SK-N-SH (cell line): Measurements from ENCODE around the gene DPYSL4. TPM values are rescaled to one million over a fixed set of nuclear protein-coding genes. Genes with fewer than 3 reads are reported as not detected.
A peak's percentile ranks its signal among the peaks of the same experiment; 100 is the strongest.

Experiments used
- CTCF ChIA-PET: fragments of 300-600, 350-600 bp; formaldehyde crosslinking; extraction: SDS; loops from one replicate; lab custom pipeline; 2021; lab: Yijun Ruan, JAX
- POLR2A ChIA-PET: fragments of 350-600 bp; sonication (Branson Sonifier 250); formaldehyde crosslinking; extraction: SDS; loops from one replicate; lab custom pipeline; 2020; ENCODE audit warnings: antibody characterized with exemption, inconsistent platforms; lab: Yijun Ruan, JAX
- DNase-seq: peaks from one replicate; pipeline ENCODE4 v3.0.0; 2012
- H2AFZ ChIP-seq: fragments of 200-600 bp; sonication (generic); 2 replicates; pipeline ENCODE4 v1.8.1; 2016; ENCODE audit warnings: antibody characterized with exemption, mild to moderate bottlenecking, low read depth
- H3F3A ChIP-seq: fragments of 200-600 bp; sonication (generic); replicated peaks from 2 replicates; pipeline ENCODE3; 2016; ENCODE audit warnings: antibody characterized with exemption, mild to moderate bottlenecking; ENCODE audit not compliant: insufficient read depth
- H3K27ac ChIP-seq, 2 experiments: fragments of 200-500 bp in 1 of 2; fragments of 200-600 bp in 1 of 2; sonication (Bioruptor generic) in 1 of 2; sonication (generic), shearing (Covaris generic) in 1 of 2; 2 replicates each; pipeline versions ENCODE4 v1.5.1 to v1.6.1; 2014 to 2016; ENCODE audit warnings: low read depth in 2 of 2, inconsistent platforms in 1 of 2, low read length in 1 of 2, mild to moderate bottlenecking in 1 of 2, mixed read lengths in 1 of 2
- H3K27me3 ChIP-seq: fragments of 200-600 bp; sonication (generic), shearing (Covaris generic); 2 replicates; pipeline ENCODE4 v1.6.1; 2016; ENCODE audit warnings: mixed run types; ENCODE audit not compliant: insufficient read depth
- H3K36me3 ChIP-seq, 2 experiments: fragments of 200-500 bp in 1 of 2; fragments of 200-600 bp in 1 of 2; sonication (Bioruptor generic) in 1 of 2; sonication (generic) in 1 of 2; replicated peaks in 1 of 2; 2 replicates each; pipeline versions ENCODE3 to v1.5.1; 2014 to 2016; ENCODE audit warnings: low read length in 1 of 2, mild to moderate bottlenecking in 1 of 2; ENCODE audit not compliant: insufficient read depth in 2 of 2, control insufficient read depth in 1 of 2
- H3K4me1 ChIP-seq, 2 experiments: fragments of 200-500 bp in 1 of 2; fragments of 200-600 bp in 1 of 2; sonication (Bioruptor generic) in 1 of 2; sonication (generic), shearing (Covaris generic) in 1 of 2; 2 replicates each; pipeline versions ENCODE4 v1.5.1 to v1.6.1; 2014 to 2016; ENCODE audit warnings: low read depth in 1 of 2, low read length in 1 of 2, mixed run types in 1 of 2; ENCODE audit not compliant: insufficient read depth in 2 of 2, control insufficient read depth in 1 of 2
- H3K4me2 ChIP-seq: fragments of 200-600 bp; sonication (generic), shearing (Covaris generic); 2 replicates; pipeline ENCODE4 v1.6.1; 2017; ENCODE audit warnings: mixed run types
- H3K4me3 ChIP-seq, 2 experiments: fragments of 200-500 bp in 1 of 2; fragments of 200-600 bp in 1 of 2; sonication (Bioruptor generic) in 1 of 2; sonication (generic), shearing (Covaris generic) in 1 of 2; 2 replicates each; pipeline versions ENCODE4 v1.5.1 to v1.8.1; 2014 to 2016; ENCODE audit warnings: low read depth in 2 of 2, inconsistent platforms in 1 of 2, low read length in 1 of 2, mild to moderate bottlenecking in 1 of 2, mixed read lengths in 1 of 2, moderate library complexity in 1 of 2
- H3K79me2 ChIP-seq: fragments of 200-600 bp; sonication (generic); 2 replicates; pipeline ENCODE4 v1.8.1; 2017; ENCODE audit warnings: mild to moderate bottlenecking; ENCODE audit not compliant: insufficient read depth
- H3K9ac ChIP-seq: fragments of 200-600 bp; sonication (generic); 2 replicates; pipeline ENCODE4 v1.6.1; 2017; ENCODE audit warnings: mixed run types
- H3K9me2 ChIP-seq: fragments of 200-600 bp; sonication (generic); 2 replicates; pipeline ENCODE4 v1.6.1; 2017; ENCODE audit warnings: mixed run types
- H3K9me3 ChIP-seq: fragments of 200-600 bp; sonication (generic); 2 replicates; pipeline ENCODE4 v1.6.1; 2017; ENCODE audit warnings: mixed run types, mild to moderate bottlenecking, moderate library complexity
- H4K20me1 ChIP-seq: fragments of 200-600 bp; sonication (generic); 2 replicates; pipeline ENCODE4 v1.6.1; 2017; ENCODE audit warnings: mild to moderate bottlenecking, mixed run types; ENCODE audit not compliant: insufficient read depth
- CHD2 ChIP-seq: fragments of 150-350 bp; IDR thresholded peaks from 2 replicates; pipeline ENCODE4 v1.6.1; 2018; ENCODE audit warnings: low read length; ENCODE audit not compliant: partially characterized antibody
- GABPA ChIP-seq: IDR thresholded peaks from 2 replicates; pipeline ENCODE4 v1.4.0; 2012; ENCODE audit warnings: low read depth, mild to moderate bottlenecking
- GATA2 ChIP-seq: sonication (generic); formaldehyde crosslinking; IDR thresholded peaks from 2 replicates; pipeline ENCODE4 v1.5.0; 2020; ENCODE audit warnings: mild to moderate bottlenecking, missing genetic modification reagents
- JUND ChIP-seq: IDR thresholded peaks from 2 replicates; pipeline ENCODE4 v1.4.0; 2012
- MAX ChIP-seq: IDR thresholded peaks from 2 replicates; pipeline ENCODE4 v1.4.0; 2012; ENCODE audit warnings: low read depth
- MEF2A ChIP-seq: IDR thresholded peaks from 2 replicates; pipeline ENCODE4 v1.4.0; 2012; ENCODE audit warnings: low read depth, borderline replicate concordance
- NRF1 ChIP-seq: IDR thresholded peaks from 2 replicates; pipeline ENCODE4 v1.6.1; 2012; ENCODE audit warnings: low read depth, mild to moderate bottlenecking, low read length
- RAD21 ChIP-seq: IDR thresholded peaks from 2 replicates; pipeline ENCODE4 v1.6.1; 2012; ENCODE audit warnings: mild to moderate bottlenecking, low read length
- RXRA ChIP-seq: IDR thresholded peaks from 2 replicates; pipeline ENCODE4 v1.4.0; 2012; ENCODE audit warnings: low read depth, mild to moderate bottlenecking, borderline replicate concordance
- SIN3A ChIP-seq: IDR thresholded peaks from 2 replicates; pipeline ENCODE4 v1.6.1; 2012; ENCODE audit warnings: low read depth, mild to moderate bottlenecking, low read length, moderate library complexity, borderline replicate concordance
- TAF1 ChIP-seq: IDR thresholded peaks from 2 replicates; pipeline ENCODE4 v1.6.1; 2012; ENCODE audit warnings: low read depth, mild to moderate bottlenecking, low read length, moderate library complexity, borderline replicate concordance
- USF1 ChIP-seq: IDR thresholded peaks from 2 replicates; pipeline ENCODE4 v1.4.0; 2012; ENCODE audit warnings: low read depth, borderline replicate concordance
- USF2 ChIP-seq: fragments of 150-350 bp; IDR thresholded peaks from 2 replicates; pipeline ENCODE4 v1.6.1; 2017; ENCODE audit warnings: antibody characterized with exemption, low read length, low read depth, borderline replicate concordance
- ZBTB33 ChIP-seq: IDR thresholded peaks from 2 replicates; pipeline ENCODE4 v1.4.0; 2012; ENCODE audit warnings: low read depth, borderline replicate concordance
- WGBS: methylation state at CpG from one replicate; pipeline ENCODE4 v1.1.6; 2017; ENCODE audit warnings: low lambda C conversion rate; 5-methylcytosine and 5-hydroxymethylcytosine counted together
- polyA plus RNA-seq, 3 experiments: library from polyadenylated mRNA; depleted of rRNA; stranded (reverse); fragments of >200 nt; gene quantifications; 2 replicates each; pipeline ENCODE4 v1.2.3, GENCODE V29; 2012

DPYSL4 gene
- polyA plus RNA-seq, 1 of the 3 experiments (the other 2 are of a cell fraction), result 21.8 TPM

- Histone ChIP-seq H3K79me2 (no peaks in the 10 kb centered on the region), H3F3A (no peaks in the 10 kb centered on the region), H3K9me3 (no peaks in the 10 kb centered on the region), H3K9me2 (no peaks in the 10 kb centered on the region), H3K27ac (peak overlapping the region in 1 of 2 experiments; percentile 59; a peak in 1 of 4 replicates), H2AFZ (no peak overlapping the region), H3K4me2 (no peak overlapping the region), H3K9ac (no peak overlapping the region), H3K36me3 (no peaks in the 10 kb centered on the region), H3K27me3 (no peaks in the 10 kb centered on the region)
- WGBS, result 12% methylated on average over 11 of the region's 16 CpGs
- POLR2A ChIA-PET, result interaction anchor here (0.9 to 1.4 kb wide), 2 partner anchors 11 to 33 kb away, joined by 3 to 5 read pairs; partner anchors contain the start of gene DPYSL4
- peak; percentile 77 for DNase-seq
- TF ChIP-seq TAF1, result no peak
- TF ChIP-seq RXRA, result no peak
- no peak for TF ChIP-seq USF1
- TF ChIP-seq ZBTB33, result no peak
- TF ChIP-seq GATA2 (CRISPR knock-in tag), result no peak
- no peak for TF ChIP-seq GABPA
- TF ChIP-seq SIN3A, result no peak
- TF ChIP-seq JUND, result no peak
- TF ChIP-seq MAX, result no peak
- TF ChIP-seq USF2, result no peak
- TF ChIP-seq CHD2, result no peak
- no peak for TF ChIP-seq NRF1
- TF ChIP-seq MEF2A, result no peak
- no peak for TF ChIP-seq RAD21
- TF ChIP-seq, all 33 proteins: peak for 0
- H3K4me3 ChIP-seq, result no peak overlapping the region
- CTCF ChIA-PET, result interaction anchor here (0.7 to 1.2 kb wide), 3 partner anchors 18 to 177 kb away, joined by 3 to 4 read pairs (median 3); no protein-coding TSS in a partner anchor
- peaks cover 0 to 19% of the 10 kb centered on the region in 2 experiments; a peak in 1 of 4 replicates for H3K4me1 ChIP-seq
- H4K20me1 ChIP-seq, result no peaks in the 10 kb centered on the region
Measured at GRCh38 chr10:132175907-132176581, 10.7 kb upstream of the DPYSL4 start.
